Islet of Langerhans (tissue), 1 donor: ENCODE data around the gene DCC.

Source experiments
- FAIRE-seq: peaks from one replicate; lab custom pipeline; 2011; peaks lifted over from hg19 to GRCh38; lab: Jason Lieb, UNC

DCC gene

DNA sequence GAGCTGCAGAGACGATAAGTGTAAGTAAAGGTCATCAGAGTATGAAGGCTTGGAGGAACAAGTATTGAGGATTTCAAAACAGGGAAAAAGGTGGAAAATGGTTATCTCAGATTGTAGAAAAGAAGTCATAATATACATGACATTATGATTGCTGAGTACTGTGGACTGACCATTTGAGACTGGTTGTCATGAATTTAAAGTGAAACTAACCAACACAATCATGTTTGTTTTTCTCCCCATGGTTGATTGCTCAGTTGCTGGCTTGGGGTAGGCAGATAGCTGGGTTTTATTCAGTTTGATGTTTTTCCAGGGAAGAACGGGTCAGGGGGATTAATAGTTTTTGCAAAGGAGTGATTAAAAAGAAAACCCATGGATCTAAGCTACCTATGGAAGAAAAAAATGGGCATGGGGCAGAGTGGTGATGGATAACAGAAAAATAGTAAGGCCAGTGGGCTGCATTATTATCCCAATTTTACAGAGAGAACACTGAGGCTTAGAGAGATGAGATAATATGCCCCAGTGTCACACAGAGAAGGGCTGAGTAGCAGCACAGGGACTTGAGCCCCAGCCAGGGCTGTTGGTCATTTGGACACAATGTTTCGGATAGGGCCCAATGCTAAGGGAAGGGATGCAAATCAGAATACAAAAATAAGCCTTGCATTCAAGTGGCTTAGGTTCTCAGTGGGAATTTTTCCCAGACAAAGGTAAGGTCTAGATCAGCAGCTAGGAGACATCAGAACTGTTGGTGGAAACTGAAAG lies 885.7 kb downstream of the DCC start:
- FAIRE-seq, result no peak

GRCh38 chr18:53234610-53235009 lies 894.6 kb downstream of the DCC start:
- no peak for FAIRE-seq

DNA sequence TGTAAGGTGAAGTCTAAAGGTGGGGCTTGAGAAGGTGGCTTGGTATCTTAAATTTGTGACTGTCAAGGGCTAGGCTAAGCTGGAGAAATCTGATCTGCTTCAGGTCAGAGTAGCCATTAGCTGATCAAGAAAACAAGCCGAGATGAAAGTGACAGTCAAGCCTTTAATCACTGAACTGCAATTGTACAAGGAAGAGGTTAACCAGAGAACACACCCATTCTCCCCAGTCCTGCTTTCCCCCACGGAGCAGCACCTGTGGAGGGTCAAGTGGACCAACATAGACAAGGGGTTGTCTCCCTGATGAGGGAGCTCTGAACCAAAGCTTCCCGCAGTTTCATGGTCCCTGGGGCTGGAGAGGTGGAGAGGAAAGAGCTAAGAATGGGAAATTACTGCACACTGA lies 901.2 kb downstream of the DCC start:
- FAIRE-seq, result no peak

DNA sequence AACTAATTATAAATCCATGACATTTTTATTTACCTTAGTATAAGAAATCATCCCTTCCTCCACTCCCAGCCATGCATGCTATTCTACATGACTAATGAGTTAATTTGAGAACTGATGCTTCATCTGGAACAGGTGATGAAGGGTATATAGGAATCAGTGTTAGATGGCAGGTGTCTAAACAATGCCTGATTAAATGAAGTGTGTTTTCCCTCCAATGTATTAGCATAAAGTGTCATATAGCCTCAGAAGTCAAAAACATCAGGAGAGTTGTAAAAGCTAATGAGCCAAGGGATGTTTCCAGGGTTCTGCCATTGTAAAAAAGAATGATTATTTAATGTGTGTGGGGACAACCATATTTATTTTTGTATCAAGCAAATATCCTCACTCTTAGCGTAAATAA lies 913.8 kb downstream of the DCC start:
- no peak for FAIRE-seq

DNA sequence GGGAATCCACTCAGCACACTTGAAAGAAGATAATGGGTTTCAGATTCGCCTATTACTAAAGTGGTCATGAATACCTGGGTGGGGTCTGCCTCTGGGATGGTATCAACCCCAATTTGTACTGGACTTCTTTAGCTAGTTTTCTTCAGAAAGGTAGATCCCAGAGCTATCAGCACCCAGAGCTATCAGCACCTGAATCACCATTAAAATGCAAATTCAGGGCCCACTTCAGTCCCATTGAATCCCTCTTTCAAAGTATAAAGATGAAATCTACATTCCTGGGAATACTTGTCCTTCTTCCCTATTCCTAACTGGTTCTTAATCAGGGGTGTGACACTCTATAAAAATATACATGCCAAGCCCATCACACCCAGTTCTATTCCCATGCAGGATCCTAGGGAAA lies 914.3 kb downstream of the DCC start:
- no peak for FAIRE-seq

GRCh38 chr18:53261241-53261640 lies 921.2 kb downstream of the DCC start:
- FAIRE-seq, result no peak

- FAIRE-seq, result no peak
Observed at GRCh38 chr18:53266850-53267249, 926.9 kb downstream of the DCC start.

GRCh38 chr18:53268455-53268854 lies 928.5 kb downstream of the DCC start:
- no peak for FAIRE-seq

- no peak for FAIRE-seq
Observed at GRCh38 chr18:53281406-53281805, 941.4 kb downstream of the DCC start.

DNA sequence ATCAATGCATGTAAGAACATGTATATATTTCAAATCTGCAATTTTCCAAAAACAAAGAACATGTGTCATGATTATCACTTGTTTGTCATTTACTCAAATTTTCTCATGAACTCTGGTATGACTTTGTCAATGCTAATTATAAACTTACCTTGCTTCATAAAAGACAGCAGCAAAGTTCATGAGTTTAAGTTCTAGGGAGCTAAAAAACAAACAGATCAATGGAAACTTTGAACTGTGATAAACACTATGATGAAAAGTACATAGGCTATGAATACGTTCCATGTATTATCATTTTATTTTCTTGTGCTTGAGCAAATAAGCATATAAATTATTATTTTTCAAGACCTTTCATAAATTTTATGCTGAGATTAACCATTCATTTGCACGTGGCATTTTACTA lies 943.7 kb downstream of the DCC start:
- no peak for FAIRE-seq

DNA sequence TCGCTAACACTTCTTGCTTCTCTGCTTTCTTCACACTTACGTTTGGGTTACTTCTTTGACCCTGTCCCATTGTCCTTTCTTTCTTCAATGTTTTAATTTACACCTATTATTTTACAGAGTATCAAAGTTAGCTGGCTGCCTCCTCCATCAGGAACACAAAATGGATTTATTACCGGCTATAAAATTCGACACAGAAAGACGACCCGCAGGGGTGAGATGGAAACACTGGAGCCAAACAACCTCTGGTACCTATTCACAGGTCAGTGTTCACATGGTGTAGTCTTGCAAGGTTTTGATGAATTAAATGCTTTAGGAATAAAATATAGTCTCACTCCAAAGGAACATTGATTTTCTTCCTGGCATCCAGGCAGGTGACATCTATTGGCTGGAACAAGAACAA lies 965.5 kb downstream of the DCC start:
- no peak for FAIRE-seq

DNA sequence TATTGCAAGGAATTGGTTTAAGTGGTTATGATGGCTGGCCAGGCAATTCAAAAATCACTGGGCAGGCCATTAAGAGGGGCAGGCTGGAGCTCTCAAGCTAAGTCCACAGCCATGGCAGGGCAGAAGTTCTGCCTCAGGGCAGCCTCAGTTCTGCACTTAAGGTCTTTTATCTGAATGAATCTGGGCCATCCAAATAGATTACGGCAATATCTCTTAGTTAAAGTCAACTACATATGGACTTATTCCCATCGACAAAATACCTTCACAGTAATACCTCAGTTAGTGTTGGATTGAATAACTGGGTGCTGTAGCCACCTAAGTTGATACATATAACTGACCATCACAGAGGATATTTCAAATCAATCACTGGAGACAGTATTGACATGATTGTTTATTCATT lies 979.6 kb downstream of the DCC start:
- no peak for FAIRE-seq

GRCh38 chr18:53322163-53322562 lies 982.2 kb downstream of the DCC start:
- no peak for FAIRE-seq

DNA sequence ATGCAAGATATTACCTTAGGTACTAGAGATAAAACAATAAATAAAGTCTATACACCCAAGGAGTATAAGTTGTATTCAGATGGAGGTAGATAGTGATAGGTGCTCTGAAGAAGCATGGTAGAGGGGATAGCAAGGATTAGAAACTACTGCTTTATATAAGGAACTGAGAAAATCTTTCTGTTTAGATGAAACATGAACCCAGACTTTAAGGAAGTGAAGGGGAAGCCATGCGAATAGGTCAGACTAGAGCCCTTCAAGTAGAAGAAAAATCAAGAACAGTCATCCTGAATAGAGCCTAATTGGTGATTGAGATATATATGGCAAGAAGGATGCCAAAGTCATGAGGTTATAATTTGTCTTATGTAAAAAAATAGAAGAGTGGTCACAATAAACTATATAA lies 984.4 kb downstream of the DCC start:
- no peak for FAIRE-seq

DNA sequence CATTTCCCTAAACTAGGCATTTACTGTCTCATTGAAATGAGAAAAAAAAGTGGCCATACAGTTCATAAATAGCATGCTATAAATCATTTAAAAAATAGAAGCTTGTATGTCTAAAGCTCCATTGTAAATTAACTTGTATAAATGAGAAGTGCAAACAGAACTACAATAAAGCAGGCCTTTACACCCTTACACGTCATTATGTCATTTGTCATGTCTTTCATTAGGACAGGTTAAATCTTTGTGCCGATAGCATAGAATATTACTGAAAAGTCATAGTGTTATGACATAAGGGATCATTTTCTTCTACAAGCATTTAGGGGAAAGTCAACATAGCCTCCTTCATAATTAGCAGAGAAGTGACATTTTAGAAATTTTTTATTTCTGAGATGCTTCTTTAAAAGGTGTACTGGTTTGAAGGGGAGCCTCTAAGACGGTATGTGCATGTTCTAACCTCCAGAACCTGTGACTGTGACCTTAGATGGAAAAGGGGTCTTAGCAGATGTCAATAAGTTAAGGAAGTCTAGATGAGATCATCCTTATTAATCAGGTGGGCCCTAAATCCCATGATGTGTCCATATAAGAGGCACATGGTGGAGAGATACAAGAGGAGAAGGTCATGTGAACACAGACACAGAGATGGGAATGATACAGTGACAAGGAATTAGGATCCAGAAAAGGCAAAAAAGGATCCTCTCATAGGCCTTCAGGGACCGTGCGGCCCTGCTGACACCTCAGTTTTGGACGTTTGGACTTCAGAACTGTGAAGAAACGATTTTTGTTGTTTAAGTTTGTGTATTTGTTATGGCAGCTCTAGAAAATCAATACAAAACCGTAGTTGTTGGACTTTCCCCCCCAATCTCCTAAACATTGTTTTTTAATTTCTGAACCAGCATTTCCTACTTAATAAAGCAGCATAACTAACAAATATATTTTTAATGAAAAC lies 1020.8 kb downstream of the DCC start:
- no peak for FAIRE-seq

DNA sequence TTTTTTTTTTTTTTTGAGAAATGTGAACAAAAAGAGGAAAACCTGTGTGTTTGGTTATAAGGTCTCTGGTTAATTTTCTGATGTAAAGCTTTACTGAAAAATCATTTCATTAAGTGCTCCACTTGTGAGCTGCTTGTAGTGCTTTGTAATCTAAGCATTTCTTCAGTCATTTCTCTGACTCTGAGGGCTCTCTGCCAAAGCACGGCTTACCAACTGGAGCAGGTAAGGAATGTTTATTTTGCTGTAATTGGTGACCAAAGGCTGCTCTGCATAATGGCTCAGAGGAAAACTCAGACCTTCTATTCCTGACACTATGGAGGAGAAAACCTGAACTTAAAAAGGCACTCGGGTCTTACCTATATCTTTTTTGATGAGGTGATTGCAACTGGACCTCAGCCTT lies 1035.6 kb downstream of the DCC start:
- FAIRE-seq, result peak; percentile 81

GRCh38 chr18:53380063-53380639 lies 1040.2 kb downstream of the DCC start:
- FAIRE-seq, result peak; percentile 83

DNA sequence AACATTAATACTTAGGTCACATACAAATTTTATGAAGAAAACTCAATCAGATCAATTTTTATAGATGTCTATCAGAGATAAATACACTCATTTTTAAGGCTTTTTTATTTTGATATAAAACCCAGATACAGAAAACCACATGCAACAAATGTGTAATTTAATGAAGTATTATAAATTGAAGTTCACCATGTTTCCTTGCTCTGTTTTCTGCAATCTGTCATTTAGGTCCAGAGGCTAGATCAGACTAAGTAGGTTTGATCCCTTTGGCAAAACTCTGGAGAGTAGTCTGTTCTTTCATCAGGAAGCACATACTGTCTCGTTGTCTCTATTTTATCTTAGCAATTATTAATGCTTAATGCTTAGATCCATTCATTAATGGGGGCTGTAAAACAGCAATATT lies 1042.9 kb downstream of the DCC start:
- FAIRE-seq, result no peak

GRCh38 chr18:53385889-53386288 lies 1045.9 kb downstream of the DCC start:
- no peak for FAIRE-seq

- no peak for FAIRE-seq
Observed at GRCh38 chr18:53387581-53387980, 1047.6 kb downstream of the DCC start.

GRCh38 chr18:53402670-53403069 lies 1062.7 kb downstream of the DCC start:
- FAIRE-seq, result no peak

- FAIRE-seq, result no peak
Observed at GRCh38 chr18:53408271-53408670, 1068.3 kb downstream of the DCC start.

DNA sequence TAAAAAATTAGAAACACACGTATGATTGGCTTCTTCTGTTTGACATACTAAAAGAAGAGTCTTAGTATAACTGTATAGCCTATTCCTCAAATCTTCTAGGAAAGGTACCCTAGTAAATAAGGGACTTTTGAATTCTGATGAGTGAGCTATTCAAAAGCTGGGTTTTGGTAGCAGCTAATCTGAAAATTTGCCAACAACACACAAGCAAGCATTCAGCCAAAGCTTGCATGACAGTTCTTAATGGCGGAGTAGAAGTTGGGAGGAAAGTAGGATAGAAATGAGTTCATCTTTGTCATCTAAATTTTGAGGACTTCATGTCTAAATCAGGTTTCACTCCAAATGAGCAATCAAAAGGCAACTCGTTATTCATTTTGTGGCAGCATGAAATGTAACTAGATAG lies 1071.5 kb downstream of the DCC start:
- FAIRE-seq, result no peak
